ENCODE measurements around the gene AKAP8L. TPM values are rescaled to one million over a fixed set of nuclear protein-coding genes. Genes with fewer than 3 reads are reported as not detected.

The AKAP8L gene
- total and polyA plus RNA-seq, 2 donors from 2014 or later: 44.3 to 122 TPM

- peak in 1 of 5 donors; percentile 77 for DNase-seq
- intact Hi-C loops (cut with DNase I): no loop called here
- no peak for TF ChIP-seq CTCF (IDR thresholded peaks at IDR 0.05; ENCODE audit: borderline replicate concordance, extremely low read depth, insufficient read depth)
- Histone ChIP-seq H3K27ac (ENCODE audit: low read depth in 2 of 2, low read length in 2 of 2) (no peak overlapping the region), H3K4me1 (ENCODE audit: control insufficient read depth in 2 of 3, insufficient read depth in 2 of 3, low read depth in 1 of 3, low read length in 3 of 3) (peaks cover 0 to 37% (median 26%) of the 10 kb centered on the region in 3 donors), H3K4me3 (ENCODE audit: low read length in 3 of 3) (no peak overlapping the region), H3K27me3 (ENCODE audit: control insufficient read depth, insufficient read depth, low read length) (no peaks in the 10 kb centered on the region), H3K9ac (ENCODE audit: low read length in 3 of 3) (no peak overlapping the region), H3K9me3 (ENCODE audit: control insufficient read depth in 2 of 3, insufficient read depth in 1 of 3, low read length in 3 of 3) (no peaks in the 10 kb centered on the region), H3K36me3 (ENCODE audit: control insufficient read depth in 2 of 3, insufficient read depth in 3 of 3, low read length in 3 of 3) (peaks cover 0 to 41% (median 19%) of the 10 kb centered on the region in 3 donors)
- FAIRE-seq: no peak
Observed at GRCh38 chr19:15373644-15374043, 45.1 kb downstream of the AKAP8L start.

GRCh38 chr19:15372891-15373301 lies 45.9 kb downstream of the AKAP8L start:
- Histone ChIP-seq H3K9me3 (ENCODE audit: control insufficient read depth in 2 of 3, insufficient read depth in 1 of 3, low read length in 3 of 3) (no peaks in the 10 kb centered on the region), H3K4me1 (ENCODE audit: control insufficient read depth in 2 of 3, insufficient read depth in 2 of 3, low read depth in 1 of 3, low read length in 3 of 3) (peaks cover 0 to 34% (median 26%) of the 10 kb centered on the region in 3 donors), H3K27ac (ENCODE audit: low read depth in 2 of 2, low read length in 2 of 2) (no peak overlapping the region), H3K4me3 (ENCODE audit: low read length in 3 of 3) (no peak overlapping the region), H3K36me3 (ENCODE audit: control insufficient read depth in 2 of 3, insufficient read depth in 3 of 3, low read length in 3 of 3) (peaks cover 0 to 46% (median 22%) of the 10 kb centered on the region in 3 donors), H3K9ac (ENCODE audit: low read length in 3 of 3) (no peak overlapping the region), H3K27me3 (ENCODE audit: control insufficient read depth, insufficient read depth, low read length) (no peaks in the 10 kb centered on the region)
- peak in 1 of 5 donors; percentile 75 for DNase-seq
- FAIRE-seq: no peak
- intact Hi-C loops (cut with DNase I): no loop called here
- no peak for TF ChIP-seq CTCF (IDR thresholded peaks at IDR 0.05; ENCODE audit: borderline replicate concordance, extremely low read depth, insufficient read depth)

- Histone ChIP-seq H3K9me3 (ENCODE audit: control insufficient read depth in 2 of 3, insufficient read depth in 1 of 3, low read length in 3 of 3) (no peaks in the 10 kb centered on the region), H3K27ac (ENCODE audit: low read depth in 2 of 2, low read length in 2 of 2) (no peak overlapping the region), H3K36me3 (ENCODE audit: control insufficient read depth in 2 of 3, insufficient read depth in 3 of 3, low read length in 3 of 3) (peaks cover 0 to 46% (median 26%) of the 10 kb centered on the region in 3 donors), H3K4me1 (ENCODE audit: control insufficient read depth in 2 of 3, insufficient read depth in 2 of 3, low read depth in 1 of 3, low read length in 3 of 3) (peaks cover 0 to 32% (median 26%) of the 10 kb centered on the region in 3 donors), H3K27me3 (ENCODE audit: control insufficient read depth, insufficient read depth, low read length) (no peaks in the 10 kb centered on the region), H3K9ac (ENCODE audit: low read length in 3 of 3) (no peak overlapping the region), H3K4me3 (ENCODE audit: low read length in 3 of 3) (no peak overlapping the region)
- no peak for TF ChIP-seq CTCF (IDR thresholded peaks at IDR 0.05; ENCODE audit: borderline replicate concordance, extremely low read depth, insufficient read depth)
- FAIRE-seq: no peak
- peak in 1 of 5 donors; percentile 3 for DNase-seq
- intact Hi-C loops (cut with DNase I): no loop called here
Observed at GRCh38 chr19:15372470-15372869, 46.3 kb downstream of the AKAP8L start.
